ENCODE measurements around the gene ULK4.

The ULK4 gene

GRCh38 chr3:41260063-41260450 is 701.8 kb downstream of the ULK4 start:
- DNase-seq (ENCODE audit: low read depth): no peak

GRCh38 chr3:41259449-41260062 is 702.3 kb downstream of the ULK4 start:
- DNase-seq (ENCODE audit: low read depth): no peak

GRCh38 chr3:41258239-41258800 is 703.6 kb downstream of the ULK4 start:
- DNase-seq (ENCODE audit: low read depth): no peak

GRCh38 chr3:41251593-41251992 is 710.3 kb downstream of the ULK4 start:
- no peak for DNase-seq (ENCODE audit: low read depth)

GRCh38 chr3:41250825-41251224 is 711.1 kb downstream of the ULK4 start:
- no peak for DNase-seq (ENCODE audit: low read depth)

- DNase-seq (ENCODE audit: low read depth): no peak
These were observed 712.6 kb downstream of the ULK4 start for GRCh38 chr3:41249318-41249717.

GRCh38 chr3:41248525-41248924 is 713.4 kb downstream of the ULK4 start:
- no peak for DNase-seq (ENCODE audit: low read depth)

GRCh38 chr3:41247055-41248004 is 714.6 kb downstream of the ULK4 start:
- DNase-seq (ENCODE audit: low read depth): no peak

- no peak for DNase-seq (ENCODE audit: low read depth)
These were observed 717.1 kb downstream of the ULK4 start for GRCh38 chr3:41244620-41245336.

GRCh38 chr3:41243183-41243582 is 718.7 kb downstream of the ULK4 start:
- no peak for DNase-seq (ENCODE audit: low read depth)

GRCh38 chr3:41241800-41242571 is 719.9 kb downstream of the ULK4 start:
- no peak for DNase-seq (ENCODE audit: low read depth)

- DNase-seq (ENCODE audit: low read depth): no peak
These were observed 720.7 kb downstream of the ULK4 start for GRCh38 chr3:41241161-41241560.

GRCh38 chr3:41239587-41239986 is 722.3 kb downstream of the ULK4 start:
- no peak for DNase-seq (ENCODE audit: low read depth)

GRCh38 chr3:41237907-41238306 is 724.0 kb downstream of the ULK4 start:
- DNase-seq (ENCODE audit: low read depth): no peak

GRCh38 chr3:41236228-41236627 is 725.7 kb downstream of the ULK4 start:
- DNase-seq (ENCODE audit: low read depth): no peak

- no peak for DNase-seq (ENCODE audit: low read depth)
These were observed 726.8 kb downstream of the ULK4 start for GRCh38 chr3:41234823-41235721.

GRCh38 chr3:41224120-41224806 is 737.6 kb downstream of the ULK4 start:
- DNase-seq (ENCODE audit: low read depth): no peak

- no peak for DNase-seq (ENCODE audit: low read depth)
These were observed 738.2 kb downstream of the ULK4 start for GRCh38 chr3:41223691-41224090.

- DNase-seq (ENCODE audit: low read depth): no peak
These were observed 738.8 kb downstream of the ULK4 start for GRCh38 chr3:41223078-41223477.

- no peak for DNase-seq (ENCODE audit: low read depth)
These were observed 739.4 kb downstream of the ULK4 start for GRCh38 chr3:41222501-41222900.
